Suprapubic skin (tissue), 4 donors: ENCODE results near the gene NTHL1.

Experiments
- EP300 ChIP-seq: sonication (generic); formaldehyde crosslinking; IDR thresholded peaks from one replicate; pipeline ENCODE4 v1.6.1; 2017; ENCODE audit warnings: antibody characterized with exemption
- POLR2A ChIP-seq, 2 donors: fragments of 450-650 bp; IDR thresholded peaks; one replicate each; pipeline ENCODE4 v1.6.1; 2017; ENCODE audit warnings: antibody characterized with exemption in 2 of 2, mild to moderate bottlenecking in 2 of 2, moderate library complexity in 2 of 2
- POLR2AphosphoS5 ChIP-seq, 3 donors: sonication (generic); formaldehyde crosslinking; IDR thresholded peaks; one replicate each; pipeline ENCODE4 v1.6.1; 2017; ENCODE audit warnings: antibody characterized with exemption in 3 of 3
- TF ChIP-seq, protein P1 (sequence below), 2 donors: fragments of 200-600 bp in 1 of 2; fragments of 450-650 bp in 1 of 2; sonication (generic) in 1 of 2; IDR thresholded peaks; one replicate each; pipeline ENCODE4 v1.5.1; 2016 to 2019; ENCODE audit warnings: antibody characterized with exemption in 2 of 2, mild to moderate bottlenecking in 1 of 2, moderate library complexity in 1 of 2

DNA sequence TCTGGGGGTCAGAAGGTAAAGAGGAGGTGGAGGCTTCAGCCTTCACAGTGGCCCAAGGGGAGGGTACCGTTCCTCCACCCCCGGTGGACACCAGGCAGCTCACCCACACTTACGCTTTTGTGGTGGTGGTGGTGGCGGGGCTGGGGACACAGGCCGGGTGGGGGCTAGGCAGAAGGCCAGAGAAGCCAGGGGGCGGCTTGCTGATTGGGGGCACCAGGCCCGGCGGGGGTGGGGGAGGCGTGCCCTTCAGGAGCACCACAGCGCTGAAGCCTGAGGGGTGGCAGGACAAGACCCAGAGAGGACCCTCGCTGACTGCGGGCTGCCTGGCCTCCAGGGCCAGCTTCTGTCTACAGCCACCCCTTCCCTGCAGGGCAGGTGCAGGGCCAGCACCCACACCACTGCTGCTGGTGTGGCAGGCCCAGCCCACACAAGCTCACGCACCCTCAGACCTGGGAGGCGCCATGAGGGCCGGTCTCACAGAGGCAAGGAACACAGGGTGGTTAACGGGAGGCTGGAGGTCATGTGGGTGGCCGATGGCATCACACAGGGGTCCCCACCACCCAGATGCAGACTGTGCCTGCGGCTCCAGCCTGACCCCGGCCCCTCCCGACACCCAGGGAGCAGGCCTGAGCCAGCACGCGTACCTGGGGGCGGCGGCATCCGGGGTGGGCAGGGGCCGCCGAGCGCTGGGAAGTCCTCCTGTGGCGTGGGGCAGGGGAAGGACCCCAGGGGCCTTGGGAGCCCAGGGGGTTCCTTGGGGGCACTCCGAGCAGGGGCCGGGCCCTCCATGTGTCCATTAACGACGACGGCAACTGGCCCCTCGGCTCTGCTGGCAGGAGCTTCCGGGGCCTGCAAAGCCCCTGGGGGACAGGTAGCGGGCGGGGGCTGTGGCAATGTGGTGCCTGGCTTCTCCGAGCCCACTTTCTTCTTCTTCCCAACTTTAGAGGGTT lies 48.5 kb downstream of the NTHL1 start:
- TF ChIP-seq, protein P1, sequence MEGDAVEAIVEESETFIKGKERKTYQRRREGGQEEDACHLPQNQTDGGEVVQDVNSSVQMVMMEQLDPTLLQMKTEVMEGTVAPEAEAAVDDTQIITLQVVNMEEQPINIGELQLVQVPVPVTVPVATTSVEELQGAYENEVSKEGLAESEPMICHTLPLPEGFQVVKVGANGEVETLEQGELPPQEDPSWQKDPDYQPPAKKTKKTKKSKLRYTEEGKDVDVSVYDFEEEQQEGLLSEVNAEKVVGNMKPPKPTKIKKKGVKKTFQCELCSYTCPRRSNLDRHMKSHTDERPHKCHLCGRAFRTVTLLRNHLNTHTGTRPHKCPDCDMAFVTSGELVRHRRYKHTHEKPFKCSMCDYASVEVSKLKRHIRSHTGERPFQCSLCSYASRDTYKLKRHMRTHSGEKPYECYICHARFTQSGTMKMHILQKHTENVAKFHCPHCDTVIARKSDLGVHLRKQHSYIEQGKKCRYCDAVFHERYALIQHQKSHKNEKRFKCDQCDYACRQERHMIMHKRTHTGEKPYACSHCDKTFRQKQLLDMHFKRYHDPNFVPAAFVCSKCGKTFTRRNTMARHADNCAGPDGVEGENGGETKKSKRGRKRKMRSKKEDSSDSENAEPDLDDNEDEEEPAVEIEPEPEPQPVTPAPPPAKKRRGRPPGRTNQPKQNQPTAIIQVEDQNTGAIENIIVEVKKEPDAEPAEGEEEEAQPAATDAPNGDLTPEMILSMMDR (IDR thresholded peaks at IDR 0.05): no peak
- TF ChIP-seq POLR2AphosphoS5 (IDR thresholded peaks at IDR 0.05): no peak
- TF ChIP-seq POLR2A (IDR thresholded peaks at IDR 0.05): no peak
- TF ChIP-seq EP300: no peak
